GM23248 (cell line): ENCODE data around the gene RDH11. TPM values are rescaled to one million over a fixed set of nuclear protein-coding genes. Genes with fewer than 3 reads are reported as not detected.
"Not testable (repeated sequence)": the region's sequence is repeated elsewhere in the genome, so short reads cannot be mapped to it uniquely, and the experiment has no call there.

Experiments
- DNase-seq: peaks from one replicate; pipeline ENCODE4 v3.0.0-alpha.2; 2015
- H2AFZ ChIP-seq: fragments of 200-600 bp; sonication (generic); 2 replicates; pipeline ENCODE4 v1.6.1; 2016; ENCODE audit warnings: antibody characterized with exemption
- H3F3A ChIP-seq: fragments of 200-600 bp; sonication (generic); 2 replicates; pipeline ENCODE4 v1.6.1; 2016; ENCODE audit warnings: mild to moderate bottlenecking, antibody characterized with exemption, mixed run types; ENCODE audit not compliant: insufficient read depth
- H3K27ac ChIP-seq: fragments of 200-600 bp; sonication (generic); 2 replicates; pipeline ENCODE4 v1.5.1; 2016; ENCODE audit warnings: mild to moderate bottlenecking
- H3K27me3 ChIP-seq: fragments of 200-600 bp; sonication (generic); replicated peaks from 2 replicates; pipeline ENCODE4 v1.6.1; 2016; ENCODE audit warnings: mild to moderate bottlenecking; ENCODE audit not compliant: insufficient read depth
- H3K36me3 ChIP-seq: fragments of 200-600 bp; sonication (generic); 2 replicates; pipeline ENCODE4 v1.6.1; 2016; ENCODE audit warnings: low read depth, mild to moderate bottlenecking
- H3K4me1 ChIP-seq: fragments of 200-600 bp; sonication (generic); 2 replicates; pipeline ENCODE4 v1.6.1; 2016; ENCODE audit warnings: mild to moderate bottlenecking; ENCODE audit not compliant: insufficient read depth
- H3K4me2 ChIP-seq: fragments of 200-600 bp; sonication (generic); one replicate; pipeline ENCODE4 v1.6.1; 2016; ENCODE audit warnings: mild to moderate bottlenecking; ENCODE audit not compliant: unreplicated experiment
- H3K4me3 ChIP-seq: fragments of 200-600 bp; sonication (generic); 2 replicates; pipeline ENCODE4 v1.5.1; 2016; ENCODE audit warnings: mild to moderate bottlenecking
- H3K79me2 ChIP-seq: fragments of 200-600 bp; sonication (generic); 2 replicates; pipeline ENCODE4 v1.6.1; 2016; ENCODE audit warnings: mild to moderate bottlenecking; ENCODE audit not compliant: insufficient read depth
- H3K9ac ChIP-seq: fragments of 200-600 bp; sonication (generic); 2 replicates; pipeline ENCODE4 v1.6.1; 2016; ENCODE audit warnings: mild to moderate bottlenecking
- H3K9me2 ChIP-seq: fragments of 200-600 bp; sonication (generic); 2 replicates; pipeline ENCODE4 v1.6.1; 2016; ENCODE audit warnings: mixed run types, mild to moderate bottlenecking, moderate library complexity; ENCODE audit not compliant: insufficient read depth
- H3K9me3 ChIP-seq: fragments of 200-600 bp; sonication (generic); one replicate; pipeline ENCODE4 v1.6.1; 2017; ENCODE audit warnings: low read depth
- H4K20me1 ChIP-seq: fragments of 200-600 bp; sonication (generic); 2 replicates; pipeline ENCODE4 v1.6.0; 2016; ENCODE audit not compliant: insufficient read depth
- EZH2 ChIP-seq: fragments of 200-600 bp; sonication (generic); IDR thresholded peaks from 2 replicates; pipeline ENCODE4 v1.6.1; 2018; ENCODE audit warnings: antibody characterized with exemption, mild to moderate bottlenecking; ENCODE audit not compliant: insufficient read depth, poor library complexity, severe bottlenecking
- EZH2phosphoT487 ChIP-seq: fragments of 200-600 bp; sonication (generic); IDR thresholded peaks from 2 replicates; pipeline ENCODE4 v1.6.1; 2018; ENCODE audit warnings: antibody characterized with exemption, moderate library complexity, mild to moderate bottlenecking, low read depth; ENCODE audit not compliant: insufficient read depth
- WGBS, 2 experiments: methylation state at CpG; one replicate each; pipeline ENCODE4 v1.1.6; 2015 to 2017; ENCODE audit warnings: low lambda C conversion rate in 2 of 2, low coverage in 1 of 2; ENCODE audit errors: missing lambda C conversion rate in 2 of 2; 5-methylcytosine and 5-hydroxymethylcytosine counted together
- in situ Hi-C: fragments of 300-500 bp; cut with MboI; formaldehyde crosslinking; loops from 2 replicates; pipeline ENCODE4 v1.15.0; 2020
- polyA plus RNA-seq: library from polyadenylated mRNA; unstranded; fragments of >200 nt; fragmentation: Nextera tagmentation; extraction: Ambion mirVana; gene quantifications from 2 replicates; pipeline ENCODE4 v1.2.1, GENCODE V29; 2016
- total RNA-seq: library from RNA; depleted of rRNA; stranded (reverse); fragments of >200 nt; shearing (Covaris generic); gene quantifications from 2 replicates; pipeline ENCODE4 v1.2.3, GENCODE V29; 2014

Gene RDH11
- total and polyA plus RNA-seq, 2 experiments from 2014 or later, result 56.7 to 59.1 TPM

DNA sequence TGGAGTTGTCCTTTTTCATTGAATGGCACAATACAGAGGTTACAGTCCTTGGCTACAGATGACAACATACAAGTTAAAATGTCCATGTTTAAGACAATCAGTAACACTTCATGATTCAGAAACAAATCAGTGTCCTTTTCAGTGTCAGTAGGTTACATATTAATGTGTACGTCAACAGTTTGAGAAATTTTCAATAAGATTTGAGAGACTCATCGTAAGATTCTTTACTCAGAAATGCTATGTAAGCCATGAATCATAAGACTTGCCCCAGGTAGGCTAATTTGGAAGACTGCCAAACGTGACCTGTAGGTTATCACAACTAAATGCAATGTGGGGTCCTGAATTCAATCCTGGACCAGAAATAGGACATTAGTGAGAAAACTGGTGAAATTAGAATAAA is 9.6 kb upstream of the RDH11 start:
- no peaks in the 10 kb centered on the region for H3F3A ChIP-seq
- H4K20me1 ChIP-seq, result no peaks in the 10 kb centered on the region
- no peak overlapping the region for H3K27ac ChIP-seq
- H3K9me2 ChIP-seq, result no peaks in the 10 kb centered on the region; the same call in 1 of the 2 replicates
- H2AFZ ChIP-seq, result no peak overlapping the region
- no peaks in the 10 kb centered on the region for H3K79me2 ChIP-seq
- no peaks in the 10 kb centered on the region for H3K36me3 ChIP-seq
- DNase-seq, result no peak
- no peak overlapping the region for H3K4me3 ChIP-seq
- H3K9ac ChIP-seq, result no peak overlapping the region
- no peaks in the 10 kb centered on the region for H3K27me3 ChIP-seq
- in situ Hi-C loops, result no loop called here
- no peaks in the 10 kb centered on the region for H3K9me3 ChIP-seq
- 62 to 64% methylated on average over 3 of the region's 3 CpGs for WGBS, 2 experiments
- TF ChIP-seq EZH2, result no peak
- no peak overlapping the region for H3K4me2 ChIP-seq
- 0 out of 2 replicates have a peak, but pooled peaks cover 7% of the 10 kb centered on the region for H3K4me1 ChIP-seq

DNA sequence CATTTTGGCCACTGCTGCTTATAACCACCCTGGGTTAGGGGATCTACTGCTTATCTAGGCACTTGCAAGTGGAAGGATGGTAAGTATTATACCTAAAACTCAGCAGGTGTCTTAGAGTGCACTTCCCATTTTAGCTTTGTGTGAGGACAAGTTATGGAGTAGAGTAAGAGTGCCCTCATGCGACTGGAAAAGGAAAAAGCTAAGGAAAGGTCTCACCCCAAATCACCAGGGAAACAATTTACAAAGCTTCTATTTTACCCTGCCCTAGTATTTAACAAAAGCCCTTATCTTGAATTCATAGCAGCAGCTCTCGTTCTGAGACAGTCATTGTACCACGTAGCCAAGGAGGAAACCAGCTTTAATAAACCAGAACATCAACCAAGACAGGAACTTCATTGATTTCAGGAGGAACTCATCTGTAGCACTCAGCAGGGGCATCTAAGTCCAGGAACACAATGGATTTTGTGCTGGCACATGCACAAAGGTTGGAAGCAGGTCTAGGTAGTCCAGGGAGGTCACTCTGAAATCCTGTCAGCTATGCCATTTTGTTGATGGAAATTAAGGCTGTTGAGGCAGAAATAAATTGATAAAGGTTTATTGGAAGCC is 9.0 kb upstream of the RDH11 start:
- no peaks in the 10 kb centered on the region for H3K79me2 ChIP-seq
- no peaks in the 10 kb centered on the region for H3K9me3 ChIP-seq
- no peak overlapping the region for H3K9ac ChIP-seq
- H3K36me3 ChIP-seq, result no peaks in the 10 kb centered on the region
- H2AFZ ChIP-seq, result no peak overlapping the region
- H3K27ac ChIP-seq, result no peak overlapping the region
- no peaks in the 10 kb centered on the region for H4K20me1 ChIP-seq
- no peak overlapping the region for H3K4me2 ChIP-seq
- DNase-seq, result peak; percentile 65
- H3K9me2 ChIP-seq, result no peaks in the 10 kb centered on the region; the same call in 1 of the 2 replicates
- H3K4me1 ChIP-seq, result 0 out of 2 replicates have a peak, but pooled peaks cover 7% of the 10 kb centered on the region
- no peak overlapping the region for H3K4me3 ChIP-seq
- no peaks in the 10 kb centered on the region for H3K27me3 ChIP-seq
- WGBS, 2 experiments, result 0 to 2% methylated on average over 3 of the region's 3 CpGs
- H3F3A ChIP-seq, result no peaks in the 10 kb centered on the region
- in situ Hi-C loops, result no loop called here
- TF ChIP-seq EZH2, result no peak
- TF ChIP-seq EZH2phosphoT487, result no peak

DNA sequence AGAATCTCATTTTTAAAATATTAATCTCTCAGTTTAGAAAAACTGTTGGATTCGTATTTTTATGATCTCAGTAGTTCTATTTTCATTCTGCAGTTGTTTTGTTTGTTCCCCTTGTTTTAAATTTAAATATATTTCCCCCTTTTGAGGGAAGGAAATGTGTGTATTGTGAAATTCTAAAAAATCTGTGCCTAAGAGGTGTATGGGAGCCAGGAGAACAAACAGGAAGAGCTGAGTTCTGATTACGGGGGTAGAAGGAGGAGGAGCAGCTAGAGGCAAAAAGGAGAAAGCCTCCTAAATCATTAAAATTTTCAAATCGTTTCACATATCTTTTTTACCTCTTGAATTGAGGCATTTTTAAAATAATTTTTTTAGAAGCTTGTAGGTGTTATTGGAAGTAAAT is 8.4 kb upstream of the RDH11 start:
- H3K4me3 ChIP-seq, result no peak overlapping the region
- whole genome bisulfite sequencing, 2 experiments, result 62 to 63% methylated on average over 3 of the region's 3 CpGs
- H3K9me2 ChIP-seq, result no peaks in the 10 kb centered on the region; the same call in 1 of the 2 replicates
- no peaks in the 10 kb centered on the region for H3F3A ChIP-seq
- no peaks in the 10 kb centered on the region for H3K27me3 ChIP-seq
- H3K79me2 ChIP-seq, result no peaks in the 10 kb centered on the region
- no peak overlapping the region for H3K27ac ChIP-seq
- H3K9me3 ChIP-seq, result no peaks in the 10 kb centered on the region
- 0 out of 2 replicates have a peak, but pooled peaks cover 7% of the 10 kb centered on the region for H3K4me1 ChIP-seq
- in situ Hi-C loops, result no loop called here
- TF ChIP-seq EZH2 (no peak), EZH2phosphoT487 (no peak)
- no peak overlapping the region for H3K9ac ChIP-seq
- H3K4me2 ChIP-seq, result no peak overlapping the region
- DNase-seq, result no peak
- H2AFZ ChIP-seq, result no peak overlapping the region
- no peaks in the 10 kb centered on the region for H4K20me1 ChIP-seq
- H3K36me3 ChIP-seq, result no peaks in the 10 kb centered on the region

DNA sequence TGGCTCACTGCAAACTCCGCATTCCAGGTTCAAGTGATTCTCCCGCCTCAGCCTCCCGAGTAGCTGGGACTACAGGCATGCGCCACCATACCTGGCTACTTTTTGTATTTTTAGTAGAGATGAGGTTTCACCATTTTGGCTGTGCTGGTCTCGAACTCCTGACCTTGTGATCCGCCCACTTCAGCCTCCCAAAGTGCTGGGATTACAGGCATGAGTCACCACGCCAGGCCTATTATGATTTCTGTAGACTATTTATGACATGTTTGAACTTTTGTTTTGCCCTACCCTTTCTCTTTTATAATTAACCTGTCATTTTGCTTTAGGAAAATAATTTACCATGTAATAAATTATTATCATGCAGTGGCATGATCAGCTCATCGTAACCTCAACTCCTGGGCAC is 5.9 kb upstream of the RDH11 start, which contains the start of gene RDH12:
RDH12 (plus strand) TSS at position 395 of the 400 bp plus-strand sequence. CDS start 20,757 bp downstream, outside the sequence.
- H3K4me3 ChIP-seq, H3K79me2 ChIP-seq, in situ Hi-C loops, H3F3A ChIP-seq, H4K20me1 ChIP-seq, H3K9me3 ChIP-seq, H3K36me3 ChIP-seq, H3K4me1 ChIP-seq, H3K27me3 ChIP-seq, H3K9me2 ChIP-seq, DNase-seq: not testable (repeated sequence)
- Histone ChIP-seq H3K27ac (peak within 1 kb of the TSS; percentile 50), H2AFZ (peak within 1 kb of the TSS; percentile 48; the same call in 1 of the 2 replicates), H3K4me2 (peak within 1 kb of the TSS; percentile 40), H3K9ac (0 out of 2 replicates have a peak within 1 kb of the TSS, but pooled peaks have one; percentile 30)
- 88 to 89% methylated on average over 8 of the region's 8 CpGs for WGBS, 2 experiments
